Thyroid gland (tissue), 4 donors: ENCODE measurements around the gene RRP9.

Source experiments
- CTCF ChIP-seq, 6 experiments: fragments of 200-600 bp in 3 of 6; fragments of 450-650 bp in 3 of 6; sonication (generic) in 3 of 6; IDR thresholded peaks; one replicate each; pipeline ENCODE4 v1.5.1; 2016 to 2019; ENCODE audit warnings: antibody characterized with exemption in 6 of 6, mild to moderate bottlenecking in 2 of 6, inconsistent platforms in 1 of 6, moderate library complexity in 1 of 6
- POLR2A ChIP-seq, 2 donors: fragments of 450-650 bp; IDR thresholded peaks; one replicate each; pipeline ENCODE4 v1.6.1; 2017; ENCODE audit warnings: antibody characterized with exemption in 2 of 2, mild to moderate bottlenecking in 2 of 2, moderate library complexity in 1 of 2

GRCh38 chr3:51987568-51987967 lies 45.9 kb upstream of the RRP9 start:
- TF ChIP-seq POLR2A (IDR thresholded peaks at IDR 0.05), result no peak
- no peak for TF ChIP-seq CTCF (IDR thresholded peaks at IDR 0.05)
